ENCODE data around the gene BRI3.

DNA sequence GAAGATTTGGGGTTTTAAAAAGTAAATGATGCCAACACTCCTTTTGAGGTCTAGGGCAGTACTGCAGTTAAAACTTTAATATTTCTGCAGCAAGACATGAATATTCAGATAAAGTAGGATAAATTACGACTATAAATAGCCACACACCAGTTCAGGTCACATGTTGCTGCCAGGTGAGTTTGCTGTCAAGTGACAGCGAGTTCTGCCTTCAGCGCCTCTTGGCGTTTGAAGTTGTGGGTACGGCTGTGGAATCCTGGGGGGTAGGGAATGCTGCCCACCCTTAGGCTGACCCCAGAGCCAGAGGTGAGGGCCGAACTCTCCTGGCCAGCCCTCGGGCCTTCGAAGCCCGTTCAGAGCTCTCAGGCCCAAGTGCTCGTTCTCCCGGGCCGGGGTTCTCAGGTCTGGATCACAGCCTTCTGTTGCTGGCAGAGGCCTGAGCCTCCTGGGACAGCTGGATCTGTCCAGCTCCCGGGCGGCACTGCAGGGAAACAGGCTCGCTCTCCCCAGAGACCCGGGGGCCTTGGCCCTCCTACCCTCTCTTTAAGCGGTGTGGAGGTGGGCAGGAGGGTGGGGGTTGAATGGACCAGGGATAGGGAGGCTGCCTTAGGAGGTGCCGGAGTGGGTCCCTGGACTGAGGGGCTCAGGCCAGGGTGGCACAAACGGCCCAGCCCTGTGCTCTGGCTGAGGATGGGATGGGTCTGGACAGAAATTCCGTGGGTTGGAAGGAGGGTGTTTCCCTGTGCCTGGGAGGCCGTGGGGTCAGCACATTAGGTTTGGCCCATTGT, 5.4 kb downstream of the BRI3 start:
- TF ChIP-seq TARDBP (CRISPR knock-in tag; IDR thresholded peaks at IDR 0.05) (no peak), REST (IDR thresholded peaks at IDR 0.05; ENCODE audit: borderline replicate concordance in 1 of 2, low read depth in 1 of 2, low read length in 2 of 2) (no peak), ZFP91 (CRISPR knock-in tag; IDR thresholded peaks at IDR 0.05; ENCODE audit: borderline replicate concordance) (no peak), MEIS1 (CRISPR knock-in tag; IDR thresholded peaks at IDR 0.05; ENCODE audit: borderline replicate concordance) (no peak), MZF1 (CRISPR knock-in tag; IDR thresholded peaks at IDR 0.05; ENCODE audit: borderline replicate concordance) (no peak), HCFC1 (IDR thresholded peaks at IDR 0.05; ENCODE audit: low read depth, low read length) (no peak), ZBTB3 (CRISPR knock-in tag; IDR thresholded peaks at IDR 0.05; ENCODE audit: borderline replicate concordance, low read depth) (no peak), ZNF747 (CRISPR knock-in tag; IDR thresholded peaks at IDR 0.05; ENCODE audit: borderline replicate concordance) (no peak), ZNF616 (CRISPR knock-in tag; IDR thresholded peaks at IDR 0.05; ENCODE audit: low read depth) (no peak), SNRNP70 (IDR thresholded peaks at IDR 0.05; ENCODE audit: low read depth, low read length) (no peak)
